AG09319 (cell line): ENCODE data around the gene CDKL1.
"Not testable (repeated sequence)": the region's sequence is repeated elsewhere in the genome, so short reads cannot be mapped to it uniquely, and the experiment has no call there.

Experiments
- DNase-seq: peaks from one replicate; pipeline ENCODE4 v3.0.0-alpha.2; 2010; ENCODE audit warnings: low read depth; ENCODE audit errors: extremely low read depth
- TF ChIP-seq, protein P1 (sequence below): IDR thresholded peaks from 2 replicates; pipeline ENCODE4 v1.5.1; 2011; ENCODE audit warnings: low read depth, mild to moderate bottlenecking, inconsistent platforms, low read length, moderate library complexity

CDKL1 gene

GRCh38 chr14:50357124-50357523 is 39.6 kb downstream of the CDKL1 start:
- TF ChIP-seq, protein P1, sequence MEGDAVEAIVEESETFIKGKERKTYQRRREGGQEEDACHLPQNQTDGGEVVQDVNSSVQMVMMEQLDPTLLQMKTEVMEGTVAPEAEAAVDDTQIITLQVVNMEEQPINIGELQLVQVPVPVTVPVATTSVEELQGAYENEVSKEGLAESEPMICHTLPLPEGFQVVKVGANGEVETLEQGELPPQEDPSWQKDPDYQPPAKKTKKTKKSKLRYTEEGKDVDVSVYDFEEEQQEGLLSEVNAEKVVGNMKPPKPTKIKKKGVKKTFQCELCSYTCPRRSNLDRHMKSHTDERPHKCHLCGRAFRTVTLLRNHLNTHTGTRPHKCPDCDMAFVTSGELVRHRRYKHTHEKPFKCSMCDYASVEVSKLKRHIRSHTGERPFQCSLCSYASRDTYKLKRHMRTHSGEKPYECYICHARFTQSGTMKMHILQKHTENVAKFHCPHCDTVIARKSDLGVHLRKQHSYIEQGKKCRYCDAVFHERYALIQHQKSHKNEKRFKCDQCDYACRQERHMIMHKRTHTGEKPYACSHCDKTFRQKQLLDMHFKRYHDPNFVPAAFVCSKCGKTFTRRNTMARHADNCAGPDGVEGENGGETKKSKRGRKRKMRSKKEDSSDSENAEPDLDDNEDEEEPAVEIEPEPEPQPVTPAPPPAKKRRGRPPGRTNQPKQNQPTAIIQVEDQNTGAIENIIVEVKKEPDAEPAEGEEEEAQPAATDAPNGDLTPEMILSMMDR = no peak
- DNase-seq = no peak

DNA sequence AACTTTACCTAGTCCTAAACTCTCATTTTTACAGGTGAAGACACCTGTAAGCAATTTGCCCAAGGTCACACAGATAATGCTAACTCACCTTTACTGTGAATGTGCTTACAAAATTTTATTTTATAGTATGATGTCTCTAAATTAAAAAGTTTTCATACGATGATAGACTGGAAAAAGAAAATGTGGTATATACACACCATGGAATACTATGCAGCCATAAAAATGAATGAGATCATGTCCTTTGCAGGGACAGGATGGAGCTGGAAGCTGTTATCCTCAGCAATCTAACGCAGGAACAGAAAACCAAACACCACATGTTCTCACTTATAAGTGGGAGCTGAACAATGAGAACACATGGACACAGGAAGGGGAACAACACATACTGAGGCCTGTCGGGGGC is 40.4 kb downstream of the CDKL1 start:
- DNase-seq = not testable (repeated sequence)

DNA sequence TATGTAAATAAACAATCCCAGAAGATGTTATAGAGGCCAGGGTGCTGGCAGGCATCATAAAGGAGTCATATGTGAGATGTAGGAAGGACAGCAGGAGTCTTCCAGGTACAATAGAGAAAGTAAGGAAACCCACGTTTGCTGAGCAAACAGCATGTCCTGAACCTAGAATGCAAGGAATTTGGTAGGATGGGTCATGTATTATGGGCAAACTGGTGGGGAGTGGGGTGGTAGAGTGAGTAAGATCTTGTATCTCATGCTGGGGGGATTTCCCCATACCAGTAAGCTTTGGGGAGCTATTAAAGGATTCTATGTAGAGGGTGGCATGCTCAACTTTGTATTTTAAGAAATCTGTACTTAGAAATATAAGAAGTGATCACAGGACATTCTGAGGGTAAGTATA is 41.0 kb downstream of the CDKL1 start:
- DNase-seq = no peak
- TF ChIP-seq, protein P1 = no peak

GRCh38 chr14:50354527-50354926 is 42.2 kb downstream of the CDKL1 start:
- DNase-seq = no peak
- TF ChIP-seq, protein P1 = no peak

DNA sequence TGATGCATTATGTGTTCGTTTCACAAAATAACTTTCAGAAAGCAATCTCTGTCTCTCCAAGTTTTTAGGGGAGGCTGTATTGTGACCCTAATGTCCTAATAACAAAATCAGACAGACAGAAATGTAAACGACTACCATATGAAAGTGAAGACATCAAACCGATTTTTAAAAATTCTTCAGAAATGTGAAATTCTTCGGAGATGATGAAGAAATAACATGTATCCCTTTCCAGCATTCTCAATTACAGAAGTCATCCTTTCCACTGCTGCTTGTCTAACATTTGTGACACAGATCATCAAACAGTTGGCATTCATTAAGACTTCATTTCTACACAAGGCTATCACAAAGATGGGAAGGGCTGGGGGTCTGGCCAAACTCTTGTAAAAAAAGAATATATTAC is 43.6 kb downstream of the CDKL1 start:
- DNase-seq = no peak
- TF ChIP-seq, protein P1 = no peak

- DNase-seq = no peak
- TF ChIP-seq, protein P1 = no peak
Measured at GRCh38 chr14:50352584-50352983, 44.1 kb downstream of the CDKL1 start.

DNA sequence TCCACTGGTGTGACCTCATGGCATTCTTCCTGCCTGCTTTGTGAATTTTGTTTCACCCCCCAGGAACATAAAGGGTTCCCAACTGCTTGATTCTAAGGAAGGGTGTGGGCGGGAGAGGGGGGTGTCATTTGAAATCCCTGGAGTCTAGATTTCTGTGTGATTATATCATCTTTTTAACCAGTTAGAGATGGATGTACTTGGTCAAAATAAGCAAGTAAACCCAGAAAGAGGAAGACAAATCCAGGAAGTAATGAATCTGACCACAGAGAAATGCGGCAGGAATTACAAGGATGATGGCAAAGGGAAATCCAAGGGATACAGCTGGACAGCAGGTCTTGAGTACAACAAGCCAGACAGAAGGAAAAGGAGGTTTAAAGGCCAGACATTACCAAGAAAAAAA is 45.7 kb downstream of the CDKL1 start:
- TF ChIP-seq, protein P1 = no peak
- DNase-seq = no peak

DNA sequence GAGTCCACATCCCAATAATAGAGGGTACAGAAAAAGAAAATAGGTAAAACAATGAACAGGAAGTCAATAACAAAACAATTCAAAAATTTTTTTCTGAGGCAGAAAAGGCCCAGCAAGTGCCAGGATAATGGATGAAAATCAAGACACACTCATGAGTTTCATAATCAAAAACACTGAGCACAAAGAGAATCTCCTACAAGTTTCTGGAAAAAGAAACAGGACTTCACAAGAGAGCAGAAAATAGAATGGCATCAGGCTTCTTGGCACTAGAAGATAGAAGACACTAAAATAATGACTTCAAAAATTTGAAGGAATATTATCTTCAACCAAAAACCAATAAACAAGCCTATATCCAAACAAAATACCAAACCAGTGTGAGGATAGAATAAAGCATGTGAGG is 47.7 kb downstream of the CDKL1 start:
- TF ChIP-seq, protein P1 = no peak
- no peak for DNase-seq
